Measurements from ENCODE around the gene HCFC1R1.

Gene HCFC1R1

GRCh38 chr16:2973605-2974318 lies 50.0 kb downstream of the HCFC1R1 start:
- TF ChIP-seq FOXP2 (optimal IDR thresholded peaks at IDR 0.05; ENCODE audit: borderline replicate concordance, extremely low read depth, extremely low read length, insufficient read depth) (no peak), POLR2AphosphoS5 (IDR thresholded peaks at IDR 0.05; ENCODE audit: low read depth, low read length) (no peak), SIN3A (IDR thresholded peaks at IDR 0.05; ENCODE audit: borderline replicate concordance, insufficient read depth, low read length) (no peak), TAF1 (IDR thresholded peaks at IDR 0.05; ENCODE audit: borderline replicate concordance, insufficient read depth, low read length) (no peak)
- TF ChIP-seq, protein P1, sequence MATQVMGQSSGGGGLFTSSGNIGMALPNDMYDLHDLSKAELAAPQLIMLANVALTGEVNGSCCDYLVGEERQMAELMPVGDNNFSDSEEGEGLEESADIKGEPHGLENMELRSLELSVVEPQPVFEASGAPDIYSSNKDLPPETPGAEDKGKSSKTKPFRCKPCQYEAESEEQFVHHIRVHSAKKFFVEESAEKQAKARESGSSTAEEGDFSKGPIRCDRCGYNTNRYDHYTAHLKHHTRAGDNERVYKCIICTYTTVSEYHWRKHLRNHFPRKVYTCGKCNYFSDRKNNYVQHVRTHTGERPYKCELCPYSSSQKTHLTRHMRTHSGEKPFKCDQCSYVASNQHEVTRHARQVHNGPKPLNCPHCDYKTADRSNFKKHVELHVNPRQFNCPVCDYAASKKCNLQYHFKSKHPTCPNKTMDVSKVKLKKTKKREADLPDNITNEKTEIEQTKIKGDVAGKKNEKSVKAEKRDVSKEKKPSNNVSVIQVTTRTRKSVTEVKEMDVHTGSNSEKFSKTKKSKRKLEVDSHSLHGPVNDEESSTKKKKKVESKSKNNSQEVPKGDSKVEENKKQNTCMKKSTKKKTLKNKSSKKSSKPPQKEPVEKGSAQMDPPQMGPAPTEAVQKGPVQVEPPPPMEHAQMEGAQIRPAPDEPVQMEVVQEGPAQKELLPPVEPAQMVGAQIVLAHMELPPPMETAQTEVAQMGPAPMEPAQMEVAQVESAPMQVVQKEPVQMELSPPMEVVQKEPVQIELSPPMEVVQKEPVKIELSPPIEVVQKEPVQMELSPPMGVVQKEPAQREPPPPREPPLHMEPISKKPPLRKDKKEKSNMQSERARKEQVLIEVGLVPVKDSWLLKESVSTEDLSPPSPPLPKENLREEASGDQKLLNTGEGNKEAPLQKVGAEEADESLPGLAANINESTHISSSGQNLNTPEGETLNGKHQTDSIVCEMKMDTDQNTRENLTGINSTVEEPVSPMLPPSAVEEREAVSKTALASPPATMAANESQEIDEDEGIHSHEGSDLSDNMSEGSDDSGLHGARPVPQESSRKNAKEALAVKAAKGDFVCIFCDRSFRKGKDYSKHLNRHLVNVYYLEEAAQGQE (IDR thresholded peaks at IDR 0.05; ENCODE audit: insufficient read depth in 1 of 2, low read depth in 2 of 2, low read length in 2 of 2) = no peak

- TF ChIP-seq, protein P1 (IDR thresholded peaks at IDR 0.05; ENCODE audit: insufficient read depth in 1 of 2, low read depth in 2 of 2, low read length in 2 of 2) = 0 out of 4 replicates have a peak, but pooled peaks of 1 of the 2 experiments have one; percentile 30
- TF ChIP-seq POLR2AphosphoS5 (IDR thresholded peaks at IDR 0.05; ENCODE audit: low read depth, low read length) (peak; percentile 56), SIN3A (IDR thresholded peaks at IDR 0.05; ENCODE audit: borderline replicate concordance, insufficient read depth, low read length) (no peak)
Observed at GRCh38 chr16:2973093-2973492, 50.6 kb downstream of the HCFC1R1 start.
